HG02588 (cell line): ENCODE data around the gene SERTAD3.
"Not testable (repeated sequence)": the region's sequence is repeated elsewhere in the genome, so short reads cannot be mapped to it uniquely, and the experiment has no call there.

ENCODE experiments used
- ATAC-seq: cut with Tn5 transposase; IDR thresholded peaks from one replicate; pipeline ENCODE4 v1.9.1; 2021; ENCODE audit warnings: mild to moderate bottlenecking, moderate library complexity; ENCODE audit not compliant: unreplicated experiment

The SERTAD3 gene

GRCh38 chr19:40411958-40412499 is 32.1 kb downstream of the SERTAD3 start:
- ATAC-seq = no peak

DNA sequence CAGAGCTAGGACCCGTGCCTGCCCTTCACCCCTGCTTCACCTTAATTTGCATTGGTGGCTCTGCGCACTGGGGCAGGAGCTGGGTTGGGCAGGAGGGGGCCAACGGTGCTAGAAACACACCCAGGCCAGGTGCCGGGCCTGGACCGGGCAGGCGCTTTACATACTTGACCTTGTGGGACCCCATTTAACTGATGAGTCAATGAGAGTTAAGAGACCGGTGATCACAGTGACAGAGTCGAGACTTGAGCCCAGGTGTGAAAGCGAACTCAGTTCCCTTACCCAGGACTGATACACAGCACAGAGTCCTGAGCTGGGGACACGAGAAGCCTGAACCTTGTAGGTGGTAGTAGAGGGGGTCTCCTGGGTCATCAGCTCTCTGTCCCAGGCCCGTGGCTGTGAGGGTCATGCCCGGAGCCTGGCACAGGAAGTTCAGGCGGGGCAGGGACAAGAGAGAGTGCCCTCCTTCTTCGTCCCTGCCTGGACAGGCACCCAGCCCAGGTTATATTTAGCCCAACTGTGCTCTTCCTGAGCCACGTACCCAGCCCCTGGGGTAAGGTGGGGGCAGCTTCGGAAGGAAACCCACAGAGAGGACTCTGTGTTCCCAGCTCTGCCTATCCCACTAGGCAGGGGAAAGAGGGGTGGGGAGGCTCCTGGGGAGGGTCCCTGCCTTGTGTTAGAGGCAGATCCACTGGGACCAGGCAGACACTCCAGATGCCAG is 32.9 kb downstream of the SERTAD3 start:
- no peak for ATAC-seq

DNA sequence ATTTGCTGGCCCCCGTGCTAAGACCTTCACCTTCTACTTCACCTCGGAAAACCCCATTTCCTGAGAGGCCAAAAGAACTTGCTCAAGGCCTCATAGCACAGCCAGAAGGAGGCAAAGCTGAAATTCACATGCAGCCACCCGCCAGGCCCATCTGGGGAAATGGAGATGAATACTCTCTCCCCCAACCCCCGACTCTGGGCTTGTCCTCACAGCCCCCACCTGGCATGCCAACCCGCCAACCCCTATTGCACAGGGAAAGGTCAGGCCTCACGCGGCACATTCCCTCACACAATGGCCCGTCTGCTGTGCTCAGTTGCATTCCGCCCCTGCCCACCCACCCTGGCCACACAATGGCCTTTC is 34.1 kb downstream of the SERTAD3 start:
- ATAC-seq = no peak

GRCh38 chr19:40408598-40408925 is 35.6 kb downstream of the SERTAD3 start:
- ATAC-seq = not testable (repeated sequence)

- ATAC-seq = no peak
Observed at GRCh38 chr19:40407714-40408597, 36.2 kb downstream of the SERTAD3 start.

- peak; percentile 68 for ATAC-seq
Observed at GRCh38 chr19:40403262-40403984, 40.7 kb downstream of the SERTAD3 start.

- no peak for ATAC-seq
Observed at GRCh38 chr19:40400559-40400958, 43.6 kb downstream of the SERTAD3 start.

- no peak for ATAC-seq
Observed at GRCh38 chr19:40398417-40399131, 45.6 kb downstream of the SERTAD3 start.

GRCh38 chr19:40397568-40397906 is 46.6 kb downstream of the SERTAD3 start:
- ATAC-seq = no peak

- ATAC-seq = no peak
Observed at GRCh38 chr19:40396886-40397567, 47.1 kb downstream of the SERTAD3 start.

- ATAC-seq = no peak
Observed at GRCh38 chr19:40395956-40396355, 48.2 kb downstream of the SERTAD3 start.

- ATAC-seq = no peak
Observed at GRCh38 chr19:40394816-40395210, 49.3 kb downstream of the SERTAD3 start.

GRCh38 chr19:40393894-40394815 is 50.0 kb downstream of the SERTAD3 start:
- no peak for ATAC-seq

DNA sequence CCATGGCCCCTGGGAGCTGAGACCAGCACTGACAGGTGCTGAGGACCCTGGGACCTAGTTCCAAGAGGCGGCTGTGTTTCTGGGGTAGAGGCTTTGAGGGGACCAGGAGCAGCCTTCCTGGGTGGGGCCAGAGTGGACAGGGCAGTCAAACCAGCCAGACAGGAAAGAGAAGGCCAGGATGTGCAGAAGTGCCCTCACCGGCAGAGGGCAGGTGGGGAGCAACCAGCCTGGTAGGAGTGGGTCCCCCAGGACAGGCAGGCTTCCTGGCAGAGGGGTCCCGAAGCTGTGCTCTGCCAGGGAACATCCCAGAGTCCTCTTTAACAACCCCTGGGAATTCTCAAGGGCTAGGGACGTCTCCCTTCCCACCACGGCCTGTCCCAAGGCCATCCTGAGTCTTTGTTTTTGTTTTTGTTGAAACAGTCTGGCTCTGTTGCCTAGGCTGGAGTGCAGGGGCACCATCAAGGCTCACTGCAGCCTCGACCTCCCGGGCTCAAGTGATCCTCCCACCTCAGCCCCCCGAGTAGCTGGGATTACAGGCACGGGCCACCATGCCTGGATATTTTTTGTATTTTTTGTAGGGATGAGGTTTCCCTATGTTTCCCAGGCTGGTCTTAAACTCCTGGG is 51.1 kb downstream of the SERTAD3 start:
- no peak for ATAC-seq

DNA sequence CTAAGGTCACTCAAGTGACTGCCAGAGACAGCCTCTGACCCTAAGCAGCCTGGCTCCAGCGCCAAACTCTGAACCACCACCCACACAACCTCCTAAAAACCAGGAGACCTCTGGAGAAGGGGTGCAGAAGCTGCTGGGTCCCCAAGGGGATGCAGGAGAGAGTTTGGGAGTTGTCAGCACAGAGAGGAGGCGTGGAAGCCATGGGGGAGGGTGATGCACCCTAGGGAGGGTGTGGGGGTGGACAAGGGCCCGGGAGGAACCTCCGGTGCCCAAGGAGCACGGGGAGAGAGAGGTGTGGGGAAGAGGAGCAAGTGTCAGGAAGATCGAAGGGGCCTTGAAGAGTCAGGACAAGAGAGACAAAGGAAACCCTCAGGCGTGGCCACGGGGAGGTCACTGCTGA is 52.0 kb downstream of the SERTAD3 start:
- ATAC-seq = no peak
